ENCODE measurements around the gene PRDM1. TPM values are rescaled to one million over a fixed set of nuclear protein-coding genes. Genes with fewer than 3 reads are reported as not detected.
A peak's percentile ranks its signal among the peaks of the same experiment; 100 is the strongest.

PRDM1 gene
- total and polyA plus RNA-seq, 2 donors (not counting 1 experiment from before 2014, with no cell fraction given) = 6.9 to 9.6 TPM

- H3K36me3 ChIP-seq (replicated peaks in 1 of 2; ENCODE audit: control extremely low read depth in 1 of 2, control insufficient read depth in 1 of 2, extremely low read depth in 1 of 2, insufficient read depth in 2 of 2, low read length in 1 of 2) = no peaks in the 10 kb centered on the region
- H3K9me3 ChIP-seq (ENCODE audit: control extremely low read depth in 1 of 3, control insufficient read depth in 2 of 3, insufficient read depth in 1 of 3, low read length in 2 of 3) = no peaks in the 10 kb centered on the region
- intact Hi-C loops (cut with micrococcal nuclease) = no loop called here
- H3K27ac ChIP-seq (ENCODE audit: low read length in 2 of 2) = peak overlapping the region; percentile 34 to 42
- no peaks in the 10 kb centered on the region for H3K9me3 Mint-ChIP-seq (ENCODE audit: insufficient read depth)
- ChIA-PET POLR2A (interaction anchor here (0.6 kb wide), 1 partner anchor 155 kb away, joined by 3 read pairs; no protein-coding TSS in a partner anchor), CTCF (interaction anchor here (0.9 to 1.1 kb wide), 2 partner anchors 49 to 81 kb away, joined by 3 to 4 read pairs; no protein-coding TSS in a partner anchor)
- TF ChIP-seq, protein P1, sequence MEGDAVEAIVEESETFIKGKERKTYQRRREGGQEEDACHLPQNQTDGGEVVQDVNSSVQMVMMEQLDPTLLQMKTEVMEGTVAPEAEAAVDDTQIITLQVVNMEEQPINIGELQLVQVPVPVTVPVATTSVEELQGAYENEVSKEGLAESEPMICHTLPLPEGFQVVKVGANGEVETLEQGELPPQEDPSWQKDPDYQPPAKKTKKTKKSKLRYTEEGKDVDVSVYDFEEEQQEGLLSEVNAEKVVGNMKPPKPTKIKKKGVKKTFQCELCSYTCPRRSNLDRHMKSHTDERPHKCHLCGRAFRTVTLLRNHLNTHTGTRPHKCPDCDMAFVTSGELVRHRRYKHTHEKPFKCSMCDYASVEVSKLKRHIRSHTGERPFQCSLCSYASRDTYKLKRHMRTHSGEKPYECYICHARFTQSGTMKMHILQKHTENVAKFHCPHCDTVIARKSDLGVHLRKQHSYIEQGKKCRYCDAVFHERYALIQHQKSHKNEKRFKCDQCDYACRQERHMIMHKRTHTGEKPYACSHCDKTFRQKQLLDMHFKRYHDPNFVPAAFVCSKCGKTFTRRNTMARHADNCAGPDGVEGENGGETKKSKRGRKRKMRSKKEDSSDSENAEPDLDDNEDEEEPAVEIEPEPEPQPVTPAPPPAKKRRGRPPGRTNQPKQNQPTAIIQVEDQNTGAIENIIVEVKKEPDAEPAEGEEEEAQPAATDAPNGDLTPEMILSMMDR (IDR thresholded peaks at IDR 0.05) = no peak
- no peak for TF ChIP-seq EZH2 (IDR thresholded peaks at IDR 0.05; ENCODE audit: borderline replicate concordance, insufficient read depth, low read depth, low read length, poor library complexity, severe bottlenecking)
- peak overlapping the region; percentile 17 for H3K9ac ChIP-seq (ENCODE audit: low read length)
- WGBS (ENCODE audit: insufficient coverage) = 0% methylated on average over 3 of the region's 9 CpGs
- H2AFZ ChIP-seq (ENCODE audit: insufficient read depth, low read depth, low read length, poor library complexity, severe bottlenecking) = peak overlapping the region; percentile 73
- H4K20me1 ChIP-seq (ENCODE audit: control insufficient read depth, insufficient read depth, low read length, poor library complexity, severe bottlenecking) = no peaks in the 10 kb centered on the region
- H3K4me2 ChIP-seq (replicated peaks; ENCODE audit: low read depth, low read length, poor library complexity, severe bottlenecking) = peak overlapping the region; percentile 45
- no peaks in the 10 kb centered on the region for H3K27me3 ChIP-seq (replicated peaks in 1 of 4; ENCODE audit: control extremely low read depth in 1 of 4, control insufficient read depth in 3 of 4, insufficient read depth in 4 of 4, low read length in 3 of 4)
- H3K79me2 ChIP-seq (ENCODE audit: control insufficient read depth, insufficient read depth, low read length) = no peaks in the 10 kb centered on the region
- no peak overlapping the region for H3K4me3 ChIP-seq (ENCODE audit: control extremely low read depth in 1 of 5, extremely low read depth in 1 of 5, insufficient read depth in 1 of 5, low read depth in 2 of 5, low read length in 4 of 5)
- peaks cover 35% of the 10 kb centered on the region for H3K4me1 Mint-ChIP-seq
- ATAC-seq (ENCODE audit: low read depth) (peak; percentile 59), DNase-seq (peak; percentile 53)
- peak overlapping the region; percentile 57 for H3K27ac Mint-ChIP-seq
- peak overlapping the region; percentile 68 for H3K4me3 Mint-ChIP-seq
- peaks cover 18 to 21% of the 10 kb centered on the region in 2 donors for H3K4me1 ChIP-seq (ENCODE audit: control insufficient read depth in 2 of 2, insufficient read depth in 2 of 2, low read length in 2 of 2)
- H3K27me3 Mint-ChIP-seq = peaks cover 3% of the 10 kb centered on the region
These were observed 55.5 kb downstream of the PRDM1 start for GRCh38 chr6:106141441-106142237.

DNA sequence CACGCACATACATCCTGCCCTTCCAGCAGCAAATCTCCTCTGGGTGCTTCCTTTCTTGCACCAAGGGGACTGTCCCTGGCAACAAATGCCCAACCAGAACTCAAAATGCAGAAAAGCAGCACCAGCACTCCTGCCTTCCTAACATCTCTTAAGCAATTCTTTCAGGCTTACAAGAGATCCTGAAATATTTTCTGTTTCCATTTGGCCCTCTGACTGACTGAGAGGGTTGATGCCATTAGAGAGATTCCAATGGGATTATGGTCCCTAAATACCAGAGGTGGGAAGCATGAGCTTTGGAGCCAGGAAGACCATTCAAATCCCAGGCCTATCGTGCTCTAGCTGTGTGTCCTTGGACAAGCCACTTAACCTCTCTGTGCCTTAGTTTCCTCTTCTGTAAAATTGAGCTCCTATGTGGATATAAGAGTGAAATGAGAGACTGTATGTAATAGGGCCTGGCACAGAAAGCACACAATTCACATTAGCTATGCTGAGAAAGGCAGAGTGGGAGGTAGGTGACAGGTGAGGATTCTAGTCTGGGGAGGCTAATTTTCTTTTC lies 56.8 kb downstream of the PRDM1 start:
- H3K27ac ChIP-seq (ENCODE audit: low read length in 2 of 2) = no peak overlapping the region
- no peak for TF ChIP-seq EZH2 (IDR thresholded peaks at IDR 0.05; ENCODE audit: borderline replicate concordance, insufficient read depth, low read depth, low read length, poor library complexity, severe bottlenecking)
- TF ChIP-seq, protein P1 (IDR thresholded peaks at IDR 0.05) = no peak
- no peaks in the 10 kb centered on the region for H3K27me3 ChIP-seq (replicated peaks in 1 of 4; ENCODE audit: control extremely low read depth in 1 of 4, control insufficient read depth in 3 of 4, insufficient read depth in 4 of 4, low read length in 3 of 4)
- DNase-seq (no peak), ATAC-seq (ENCODE audit: low read depth) (no peak)
- H3K36me3 ChIP-seq (replicated peaks in 1 of 2; ENCODE audit: control extremely low read depth in 1 of 2, control insufficient read depth in 1 of 2, extremely low read depth in 1 of 2, insufficient read depth in 2 of 2, low read length in 1 of 2) = no peaks in the 10 kb centered on the region
- Mint-ChIP-seq H3K27me3 (no peaks in the 10 kb centered on the region), H3K9me3 (ENCODE audit: insufficient read depth) (no peaks in the 10 kb centered on the region), H3K4me1 (peaks cover 34% of the 10 kb centered on the region), H3K4me3 (no peak overlapping the region), H3K27ac (no peak overlapping the region)
- H2AFZ ChIP-seq (ENCODE audit: insufficient read depth, low read depth, low read length, poor library complexity, severe bottlenecking) = no peak overlapping the region
- no peak overlapping the region for H3K4me3 ChIP-seq (ENCODE audit: control extremely low read depth in 1 of 5, extremely low read depth in 1 of 5, insufficient read depth in 1 of 5, low read depth in 2 of 5, low read length in 4 of 5)
- H3K9me3 ChIP-seq (ENCODE audit: control extremely low read depth in 1 of 3, control insufficient read depth in 2 of 3, insufficient read depth in 1 of 3, low read length in 2 of 3) = no peaks in the 10 kb centered on the region
- H3K4me1 ChIP-seq (ENCODE audit: control insufficient read depth in 2 of 2, insufficient read depth in 2 of 2, low read length in 2 of 2) = peaks cover 18 to 25% of the 10 kb centered on the region in 2 donors
- H4K20me1 ChIP-seq (ENCODE audit: control insufficient read depth, insufficient read depth, low read length, poor library complexity, severe bottlenecking) = no peaks in the 10 kb centered on the region
- WGBS (ENCODE audit: insufficient coverage) = 65% methylated on average over 1 of the region's 2 CpGs
- H3K9ac ChIP-seq (ENCODE audit: low read length) = no peak overlapping the region
- H3K4me2 ChIP-seq (replicated peaks; ENCODE audit: low read depth, low read length, poor library complexity, severe bottlenecking) = peak overlapping the region; percentile 45
- H3K79me2 ChIP-seq (ENCODE audit: control insufficient read depth, insufficient read depth, low read length) = no peaks in the 10 kb centered on the region
- intact Hi-C loops (cut with micrococcal nuclease) = no loop called here
- ChIA-PET POLR2A (interaction anchor here (0.5 kb wide), 1 partner anchor 192 kb away, joined by 3 read pairs; no protein-coding TSS in a partner anchor), CTCF (interaction anchor here (0.9 kb wide), 1 partner anchor 51 kb away, joined by 3 read pairs; no protein-coding TSS in a partner anchor)
